Stimulated activated CD8-positive, alpha-beta memory T cell treated with anti-CD3 and anti-CD28 coated beads, Interleukin-12 subunit alpha, Interleukin-12 subunit beta, amount 100 ng/mL, for 24 hours (primary cell): ENCODE results near the gene ACKR2.

Experiments used
- DNase-seq: peaks from one replicate; pipeline ENCODE4 v3.0.0-alpha.2; 2020; ENCODE audit errors: extremely low read depth

Gene ACKR2

GRCh38 chr3:42809202-42809601, at the start of gene ACKR2:
Gene ACKR2 (plus strand): TSS chr3:42809445. CDS start chr3:42864503, 55,058 bp downstream.
- DNase-seq, result no peak

- no peak for DNase-seq
These were observed 47.1 kb upstream of the ACKR2 start for GRCh38 chr3:42762046-42762724.

GRCh38 chr3:42763021-42763420, 46.2 kb upstream of the ACKR2 start:
- no peak for DNase-seq

GRCh38 chr3:42764115-42764514, 45.1 kb upstream of the ACKR2 start:
- no peak for DNase-seq

GRCh38 chr3:42764561-42765295, 44.5 kb upstream of the ACKR2 start:
- DNase-seq, result no peak

- no peak for DNase-seq
These were observed 39.6 kb upstream of the ACKR2 start for GRCh38 chr3:42769477-42770131.

GRCh38 chr3:42771271-42771670, 38.0 kb upstream of the ACKR2 start:
- no peak for DNase-seq

GRCh38 chr3:42772670-42773408, 36.4 kb upstream of the ACKR2 start, which contains the start of gene CCDC13:
Gene CCDC13 (minus strand): TSS chr3:42773253. CDS start chr3:42758345, 14,908 bp downstream.
- DNase-seq, result peak; percentile 82

GRCh38 chr3:42773409-42773751, 35.9 kb upstream of the ACKR2 start:
- no peak for DNase-seq

GRCh38 chr3:42778644-42779043, 30.6 kb upstream of the ACKR2 start:
- no peak for DNase-seq

- DNase-seq, result no peak
These were observed 28.8 kb upstream of the ACKR2 start for GRCh38 chr3:42780398-42780797.

- DNase-seq, result no peak
These were observed 28.1 kb upstream of the ACKR2 start for GRCh38 chr3:42780892-42781700.

- no peak for DNase-seq
These were observed 23.0 kb upstream of the ACKR2 start for GRCh38 chr3:42786212-42786611.

GRCh38 chr3:42786631-42787030, 22.6 kb upstream of the ACKR2 start:
- DNase-seq, result no peak

GRCh38 chr3:42790714-42791229, 18.5 kb upstream of the ACKR2 start:
- DNase-seq, result no peak

- no peak for DNase-seq
These were observed 13.5 kb upstream of the ACKR2 start for GRCh38 chr3:42795621-42796181.

GRCh38 chr3:42796332-42796885, 12.8 kb upstream of the ACKR2 start:
- no peak for DNase-seq

GRCh38 chr3:42799376-42799775, 9.9 kb upstream of the ACKR2 start:
- DNase-seq, result no peak

GRCh38 chr3:42800251-42800650, 9.0 kb upstream of the ACKR2 start:
- no peak for DNase-seq

- DNase-seq, result no peak
These were observed 8.1 kb upstream of the ACKR2 start for GRCh38 chr3:42801048-42801620.
